Gastrocnemius medialis (tissue), 4 donors: ENCODE results near the gene BLCAP.

Experiments
- CTCF ChIP-seq, 5 experiments: fragments of 450-650 bp in 3 of 5; fragments of 200-600 bp in 2 of 5; sonication (generic) in 2 of 5; IDR thresholded peaks in 4 of 5; conservative IDR thresholded peaks in 1 of 5; 1 replicate in 4 of 5; 2 replicates in 1 of 5; pipeline ENCODE4 v1.5.1; 2016 to 2019; ENCODE audit warnings: antibody characterized with exemption in 5 of 5, mild to moderate bottlenecking in 3 of 5, moderate library complexity in 3 of 5
- POLR2A ChIP-seq, 2 donors: fragments of 450-650 bp; IDR thresholded peaks; one replicate each; pipeline ENCODE4 v1.6.1; 2017; ENCODE audit warnings: antibody characterized with exemption in 2 of 2, mild to moderate bottlenecking in 2 of 2, moderate library complexity in 2 of 2

GRCh38 chr20:37502654-37503053 is 25.0 kb downstream of the BLCAP start:
- TF ChIP-seq CTCF (IDR thresholded peaks at IDR 0.05 in 4 of 5, conservative IDR thresholded peaks at IDR 0.05 in 1 of 5) (no peak), POLR2A (IDR thresholded peaks at IDR 0.05) (no peak)
